Neural cell (in vitro differentiated cells): Measurements from ENCODE around the gene MDM2.

Source experiments
- EP300 ChIP-seq: fragments of 450-650 bp; conservative IDR thresholded peaks from 2 replicates; pipeline ENCODE4 v1.6.1; 2014; ENCODE audit warnings: antibody characterized with exemption, mild to moderate bottlenecking, moderate library complexity; ENCODE audit not compliant: poor library complexity, severe bottlenecking
- EZH2 ChIP-seq: fragments of 200-600, 300-800 bp; shearing (Covaris generic), sonication (generic); IDR thresholded peaks from 2 replicates; pipeline ENCODE4 v1.6.1; 2014; ENCODE audit warnings: antibody characterized with exemption, low read length, borderline replicate concordance, mild to moderate bottlenecking; ENCODE audit not compliant: insufficient read depth, poor library complexity, severe bottlenecking
- MXI1 ChIP-seq: fragments of 450-650 bp; conservative IDR thresholded peaks from 2 replicates; pipeline ENCODE4 v1.6.1; 2014; ENCODE audit warnings: antibody characterized with exemption, mild to moderate bottlenecking; ENCODE audit not compliant: poor library complexity, severe bottlenecking
- POLR2AphosphoS5 ChIP-seq: IDR thresholded peaks from 2 replicates; pipeline ENCODE4 v1.6.1; 2012
- TAF1 ChIP-seq: IDR thresholded peaks from 2 replicates; pipeline ENCODE4 v1.6.1; 2012; ENCODE audit warnings: low read depth
- TF ChIP-seq, protein P1 (sequence below): fragments of 450-650 bp; IDR thresholded peaks from 2 replicates; pipeline ENCODE4 v1.5.1; 2014; ENCODE audit warnings: antibody characterized with exemption, mild to moderate bottlenecking, moderate library complexity; ENCODE audit not compliant: poor library complexity, severe bottlenecking

DNA sequence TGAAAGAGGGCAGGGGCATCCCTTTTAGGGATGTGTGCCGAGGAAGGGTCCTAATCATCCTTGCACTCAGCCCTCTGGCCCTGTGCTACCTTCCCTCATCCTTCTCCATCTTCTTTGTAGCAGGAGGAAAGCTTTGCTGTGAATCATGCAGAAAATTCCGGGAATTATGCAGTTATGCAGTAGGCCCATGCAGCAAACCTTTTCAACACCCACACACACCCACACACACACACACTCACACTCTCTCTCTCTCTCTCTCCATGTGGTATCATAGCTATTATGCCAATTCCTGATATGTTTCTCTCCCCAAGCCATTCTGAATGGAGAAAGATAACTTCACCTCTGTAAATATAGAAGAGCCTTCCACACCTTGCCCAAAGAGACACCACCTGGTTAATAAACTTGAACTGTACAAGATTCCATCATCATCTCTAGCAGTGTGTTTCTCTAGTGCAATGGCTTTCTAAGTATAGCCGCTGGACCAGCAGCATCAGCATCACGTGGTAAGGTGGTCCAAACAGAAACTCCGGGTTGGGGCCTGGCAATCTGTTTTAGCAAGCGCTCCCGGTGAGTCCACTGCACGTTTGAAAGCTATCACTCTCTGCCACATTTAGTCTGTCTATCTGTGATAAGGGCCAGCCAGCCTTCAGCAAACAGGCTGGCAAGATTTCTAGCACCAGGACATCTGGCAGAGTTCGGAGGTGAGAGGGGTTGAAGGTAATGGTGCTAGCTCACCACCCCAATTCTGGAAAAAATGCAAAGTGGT is 57.6 kb downstream of the MDM2 start:
- TF ChIP-seq, protein P1, sequence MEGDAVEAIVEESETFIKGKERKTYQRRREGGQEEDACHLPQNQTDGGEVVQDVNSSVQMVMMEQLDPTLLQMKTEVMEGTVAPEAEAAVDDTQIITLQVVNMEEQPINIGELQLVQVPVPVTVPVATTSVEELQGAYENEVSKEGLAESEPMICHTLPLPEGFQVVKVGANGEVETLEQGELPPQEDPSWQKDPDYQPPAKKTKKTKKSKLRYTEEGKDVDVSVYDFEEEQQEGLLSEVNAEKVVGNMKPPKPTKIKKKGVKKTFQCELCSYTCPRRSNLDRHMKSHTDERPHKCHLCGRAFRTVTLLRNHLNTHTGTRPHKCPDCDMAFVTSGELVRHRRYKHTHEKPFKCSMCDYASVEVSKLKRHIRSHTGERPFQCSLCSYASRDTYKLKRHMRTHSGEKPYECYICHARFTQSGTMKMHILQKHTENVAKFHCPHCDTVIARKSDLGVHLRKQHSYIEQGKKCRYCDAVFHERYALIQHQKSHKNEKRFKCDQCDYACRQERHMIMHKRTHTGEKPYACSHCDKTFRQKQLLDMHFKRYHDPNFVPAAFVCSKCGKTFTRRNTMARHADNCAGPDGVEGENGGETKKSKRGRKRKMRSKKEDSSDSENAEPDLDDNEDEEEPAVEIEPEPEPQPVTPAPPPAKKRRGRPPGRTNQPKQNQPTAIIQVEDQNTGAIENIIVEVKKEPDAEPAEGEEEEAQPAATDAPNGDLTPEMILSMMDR, result no peak
- TF ChIP-seq EP300 (no peak), EZH2 (no peak), MXI1 (no peak), POLR2AphosphoS5 (no peak), TAF1 (no peak)
